ENCODE results near the gene TP73. TPM values are rescaled to one million over a fixed set of nuclear protein-coding genes. Genes with fewer than 3 reads are reported as not detected.

TP73 gene
- total RNA-seq, 1 donor from 2014 or later = not detected

DNA sequence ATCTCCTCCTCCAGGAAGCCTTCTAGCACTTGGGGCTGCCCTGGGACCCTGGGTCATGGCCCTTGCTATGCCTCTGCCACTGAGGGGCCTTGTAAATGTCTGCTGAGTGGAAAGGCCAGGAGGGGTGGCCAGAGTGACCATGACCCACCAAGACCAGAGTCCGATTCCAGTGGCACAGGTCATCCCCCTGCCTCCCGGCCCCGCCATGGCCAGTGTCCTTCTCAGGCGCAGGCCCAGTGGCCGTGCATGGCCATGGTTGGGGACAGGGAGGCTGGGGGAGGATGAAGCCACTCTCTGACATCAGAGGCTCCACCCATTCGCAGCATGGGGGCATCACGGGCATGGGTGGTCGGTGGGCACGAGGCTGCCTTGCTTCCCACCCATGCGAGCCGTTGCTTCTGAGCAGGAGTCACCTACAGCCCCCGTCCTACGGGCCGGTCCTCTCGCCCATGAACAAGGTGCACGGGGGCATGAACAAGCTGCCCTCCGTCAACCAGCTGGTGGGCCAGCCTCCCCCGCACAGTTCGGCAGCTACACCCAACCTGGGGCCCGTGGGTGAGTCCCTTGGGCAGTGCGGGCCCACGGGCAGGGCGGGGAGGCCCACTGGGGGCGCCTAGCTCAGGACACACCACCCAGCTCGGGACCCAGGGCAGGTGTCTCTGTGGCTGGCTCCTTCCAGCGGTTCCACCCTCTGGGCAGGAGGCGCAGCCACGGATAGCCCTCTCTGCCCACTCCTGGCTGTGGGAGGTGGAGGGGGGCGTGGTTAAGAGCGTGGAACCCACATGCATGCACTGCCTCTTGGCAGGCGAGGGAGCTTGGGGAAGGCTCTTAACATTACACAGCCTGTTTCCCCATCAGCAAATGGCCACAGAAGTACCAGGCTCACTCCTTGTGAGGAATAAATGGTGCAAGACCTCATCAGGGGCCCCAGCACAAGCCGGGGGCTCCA lies 77.6 kb downstream of the TP73 start:
- Histone ChIP-seq H3K9me3 (no peaks in the 10 kb centered on the region), H3K4me3 (no peak overlapping the region), H3K27ac (no peak overlapping the region), H3K4me1 (no peaks in the 10 kb centered on the region), H3K36me3 (no peaks in the 10 kb centered on the region), H3K27me3 (no peaks in the 10 kb centered on the region)
- DNase-seq (ENCODE audit: low spot score in 2 of 2) = no peak
- intact Hi-C loops (cut with DNase I) = no loop called here
- TF ChIP-seq CTCF (IDR thresholded peaks at IDR 0.05) = no peak

GRCh38 chr1:3730543-3731247 lies 78.4 kb downstream of the TP73 start:
- no peak for DNase-seq (ENCODE audit: low spot score in 2 of 2)
- no peak for TF ChIP-seq CTCF (IDR thresholded peaks at IDR 0.05)

DNA sequence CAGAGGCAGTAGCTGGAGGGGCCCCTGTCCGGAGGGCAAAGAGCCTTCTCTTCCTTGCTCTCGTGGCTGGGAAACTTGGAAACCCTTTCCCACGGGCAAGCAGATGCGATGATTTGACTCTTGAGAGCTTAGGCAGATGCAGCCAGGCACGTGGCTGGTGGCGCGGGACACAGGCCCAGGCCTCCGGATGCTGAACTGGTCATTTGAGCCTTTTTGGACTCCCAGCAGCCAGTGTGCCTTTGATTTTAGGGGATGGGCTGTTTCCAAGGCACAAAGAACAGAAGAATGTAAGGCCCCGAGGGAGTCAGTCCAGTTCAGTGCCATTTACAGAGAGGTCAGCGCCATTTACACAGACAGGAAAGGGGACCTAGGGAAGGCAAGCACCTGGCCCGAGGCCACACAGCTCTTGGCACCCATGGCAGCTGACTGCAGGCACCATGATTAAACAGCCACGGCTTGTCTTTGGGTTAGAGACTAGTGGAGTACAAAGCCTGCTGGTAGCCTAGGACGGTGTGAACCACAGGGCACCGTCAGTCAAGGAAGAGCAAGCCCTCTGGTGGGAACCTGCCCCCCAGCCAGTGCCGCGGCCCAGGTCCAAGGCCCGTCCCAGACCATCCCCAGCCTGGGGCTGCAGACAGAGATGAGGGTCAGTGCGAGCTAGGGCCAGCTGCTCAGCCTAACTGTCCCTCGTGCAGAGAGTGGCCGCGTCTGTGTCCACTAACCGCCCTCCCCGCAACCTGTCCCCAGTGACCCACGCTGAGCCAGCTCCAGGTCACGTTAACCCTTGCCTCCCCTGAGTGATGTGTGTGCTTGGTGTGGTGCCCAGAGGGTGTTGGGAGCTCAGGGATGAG lies 79.5 kb downstream of the TP73 start:
- no peaks in the 10 kb centered on the region for H3K9me3 ChIP-seq
- H3K4me1 ChIP-seq = no peaks in the 10 kb centered on the region
- DNase-seq (ENCODE audit: low spot score in 2 of 2) = no peak
- no peaks in the 10 kb centered on the region for H3K27me3 ChIP-seq
- no peak for TF ChIP-seq CTCF (IDR thresholded peaks at IDR 0.05)
- H3K4me3 ChIP-seq = no peak overlapping the region
- H3K27ac ChIP-seq = no peak overlapping the region
- peaks cover 3 to 15% of the 10 kb centered on the region in 2 donors for H3K36me3 ChIP-seq
- intact Hi-C loops (cut with DNase I) = no loop called here

More at GRCh38 chr1:3730543-3731247, 78.4 kb downstream of the TP73 start:
- no peaks in the 10 kb centered on the region for H3K4me1 ChIP-seq
- H3K27me3 ChIP-seq = no peaks in the 10 kb centered on the region
- peaks cover 0 to 8% of the 10 kb centered on the region in 2 donors for H3K36me3 ChIP-seq
- H3K9me3 ChIP-seq = no peaks in the 10 kb centered on the region
- intact Hi-C loops (cut with DNase I) = no loop called here
- H3K27ac ChIP-seq = no peak overlapping the region
- H3K4me3 ChIP-seq = no peak overlapping the region

- intact Hi-C loops (cut with DNase I) = no loop called here
- Histone ChIP-seq H3K27ac (no peak overlapping the region), H3K9me3 (no peaks in the 10 kb centered on the region), H3K4me1 (no peaks in the 10 kb centered on the region), H3K36me3 (peaks cover 9 to 23% of the 10 kb centered on the region in 2 donors), H3K27me3 (no peaks in the 10 kb centered on the region), H3K4me3 (no peak overlapping the region)
- TF ChIP-seq CTCF (IDR thresholded peaks at IDR 0.05) = no peak
- DNase-seq (ENCODE audit: low spot score in 2 of 2) = no peak
These were observed 80.2 kb downstream of the TP73 start for GRCh38 chr1:3732434-3733093.

Measured in ascending aorta (tissue), 2 donors.